ENCODE data around the gene NEIL3. TPM values are rescaled to one million over a fixed set of nuclear protein-coding genes. Genes with fewer than 3 reads are reported as not detected.

Gene NEIL3
- polyA plus RNA-seq, 1 donor (not counting 4 experiments of a cell fraction or from before 2014, with no cell fraction given), result 7.6 TPM

DNA sequence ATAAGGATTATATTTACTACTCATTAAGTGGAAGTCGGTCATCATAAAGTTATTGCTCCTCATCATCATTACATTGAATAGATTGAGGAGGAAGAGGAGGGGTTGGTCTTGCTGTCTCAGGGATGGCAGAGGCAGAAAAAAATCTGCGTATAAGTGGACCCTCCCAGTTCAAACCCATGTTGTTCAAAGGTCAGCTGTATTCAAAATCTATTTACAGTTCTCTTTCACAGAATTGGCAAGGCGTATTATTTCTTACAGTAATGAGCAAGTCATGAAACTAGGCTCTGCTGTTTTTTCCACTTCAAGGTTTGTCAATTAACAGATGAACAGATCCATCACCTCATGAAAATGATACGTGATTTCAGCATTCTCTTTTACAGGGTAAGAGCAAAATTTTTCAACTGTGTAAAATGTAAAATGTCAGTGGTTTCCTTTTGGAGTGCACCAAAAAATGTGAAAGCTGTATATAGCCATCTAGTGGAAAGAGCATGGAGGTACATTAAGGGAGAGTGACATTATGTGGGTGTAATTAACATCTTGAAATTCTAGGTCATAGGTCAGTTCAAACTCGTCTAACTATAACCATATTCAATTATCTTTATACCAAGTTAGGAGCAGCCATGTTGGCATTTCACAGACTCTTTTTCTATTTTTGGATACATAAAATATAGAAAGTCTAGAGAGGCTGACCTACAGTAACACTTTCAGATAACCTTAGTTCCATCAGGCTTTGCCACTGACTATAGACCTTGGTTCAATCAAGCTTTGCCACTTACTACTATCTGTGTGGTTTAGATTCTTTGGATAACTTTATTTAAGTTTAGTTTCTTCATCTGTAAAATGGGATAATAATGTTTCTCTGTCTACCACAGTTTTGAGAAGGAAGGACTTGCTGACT, 30.1 kb downstream of the NEIL3 start:
- no peak overlapping the region for H3K4me3 ChIP-seq (ENCODE audit: control insufficient read depth in 2 of 3, extremely low read depth in 1 of 3, insufficient read depth in 2 of 3, low read depth in 1 of 3, low read length in 3 of 3)
- no peak overlapping the region for H3K27ac ChIP-seq (ENCODE audit: control insufficient read depth, insufficient read depth, low read length)
- no peaks in the 10 kb centered on the region for H3K27me3 ChIP-seq (ENCODE audit: control insufficient read depth, extremely low read depth, insufficient read depth, low read length)
- no peak for TF ChIP-seq EZH2 (IDR thresholded peaks at IDR 0.05; ENCODE audit: low read length)
- TF ChIP-seq, protein P1, sequence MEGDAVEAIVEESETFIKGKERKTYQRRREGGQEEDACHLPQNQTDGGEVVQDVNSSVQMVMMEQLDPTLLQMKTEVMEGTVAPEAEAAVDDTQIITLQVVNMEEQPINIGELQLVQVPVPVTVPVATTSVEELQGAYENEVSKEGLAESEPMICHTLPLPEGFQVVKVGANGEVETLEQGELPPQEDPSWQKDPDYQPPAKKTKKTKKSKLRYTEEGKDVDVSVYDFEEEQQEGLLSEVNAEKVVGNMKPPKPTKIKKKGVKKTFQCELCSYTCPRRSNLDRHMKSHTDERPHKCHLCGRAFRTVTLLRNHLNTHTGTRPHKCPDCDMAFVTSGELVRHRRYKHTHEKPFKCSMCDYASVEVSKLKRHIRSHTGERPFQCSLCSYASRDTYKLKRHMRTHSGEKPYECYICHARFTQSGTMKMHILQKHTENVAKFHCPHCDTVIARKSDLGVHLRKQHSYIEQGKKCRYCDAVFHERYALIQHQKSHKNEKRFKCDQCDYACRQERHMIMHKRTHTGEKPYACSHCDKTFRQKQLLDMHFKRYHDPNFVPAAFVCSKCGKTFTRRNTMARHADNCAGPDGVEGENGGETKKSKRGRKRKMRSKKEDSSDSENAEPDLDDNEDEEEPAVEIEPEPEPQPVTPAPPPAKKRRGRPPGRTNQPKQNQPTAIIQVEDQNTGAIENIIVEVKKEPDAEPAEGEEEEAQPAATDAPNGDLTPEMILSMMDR (optimal IDR thresholded peaks at IDR 0.05 in 1 of 3, IDR thresholded peaks at IDR 0.05 in 1 of 3, conservative IDR thresholded peaks at IDR 0.05 in 1 of 3; ENCODE audit: extremely low read depth in 1 of 3, insufficient read depth in 2 of 3, low read length in 3 of 3), result peak in 2 of 3 experiments; percentile 51 to 52
- H3K4me1 ChIP-seq (ENCODE audit: control insufficient read depth, extremely low read depth, insufficient read depth, low read length), result no peaks in the 10 kb centered on the region
- no peak for FAIRE-seq
- no peaks in the 10 kb centered on the region for H3K36me3 ChIP-seq (ENCODE audit: control insufficient read depth in 2 of 2, extremely low read depth in 1 of 2, insufficient read depth in 2 of 2, low read length in 2 of 2)
- no peaks in the 10 kb centered on the region for H3K79me2 ChIP-seq (ENCODE audit: control insufficient read depth, insufficient read depth, low read length)
- H2AFZ ChIP-seq (ENCODE audit: control insufficient read depth, low read length), result no peak overlapping the region
- no peaks in the 10 kb centered on the region for H4K20me1 ChIP-seq (ENCODE audit: control insufficient read depth, extremely low read depth, insufficient read depth, low read length)
- no peak for DNase-seq (ENCODE audit: low read depth, low spot score)
- dilution Hi-C loops (cut with MboI; ENCODE audit: extremely low pct_ligation_motif_present, low sequenced_read_pairs), result no loop called here
- no peak overlapping the region for H3K4me2 ChIP-seq (ENCODE audit: control insufficient read depth, extremely low read depth, insufficient read depth, low read depth, low read length)
- H3K9ac ChIP-seq (ENCODE audit: control insufficient read depth, extremely low read depth, insufficient read depth, low read length), result no peak overlapping the region
- no peaks in the 10 kb centered on the region for H3K9me3 ChIP-seq (ENCODE audit: control insufficient read depth, low read depth, low read length)
- H3K9me1 ChIP-seq (ENCODE audit: control insufficient read depth, extremely low read depth, insufficient read depth, low read length), result no peaks in the 10 kb centered on the region

DNA sequence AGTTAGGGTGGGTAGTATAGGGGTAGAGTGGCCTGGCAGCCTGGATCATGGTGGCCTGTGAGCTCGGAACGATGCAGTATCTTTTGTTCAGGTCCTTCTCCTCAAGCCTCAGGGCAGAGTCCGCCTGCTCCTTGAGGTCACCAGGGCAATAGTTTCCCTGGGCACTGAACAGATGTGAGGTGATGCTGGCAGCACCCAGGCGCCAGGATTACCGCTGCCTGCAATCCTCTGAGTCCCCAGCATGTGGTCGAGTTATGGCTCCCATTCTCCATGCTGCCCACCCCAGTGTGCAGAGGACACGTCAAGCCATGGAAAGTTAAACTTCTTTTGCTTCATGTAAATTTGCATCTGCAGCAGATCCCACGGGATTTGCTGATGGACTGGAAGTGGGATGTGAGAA, 38.7 kb downstream of the NEIL3 start:
- dilution Hi-C loops (cut with MboI; ENCODE audit: extremely low pct_ligation_motif_present, low sequenced_read_pairs), result no loop called here
- Histone ChIP-seq H3K27me3 (ENCODE audit: control insufficient read depth, extremely low read depth, insufficient read depth, low read length) (no peaks in the 10 kb centered on the region), H3K4me1 (ENCODE audit: control insufficient read depth, extremely low read depth, insufficient read depth, low read length) (no peaks in the 10 kb centered on the region), H3K4me3 (ENCODE audit: control insufficient read depth in 2 of 3, extremely low read depth in 1 of 3, insufficient read depth in 2 of 3, low read depth in 1 of 3, low read length in 3 of 3) (no peak overlapping the region), H3K9ac (ENCODE audit: control insufficient read depth, extremely low read depth, insufficient read depth, low read length) (no peak overlapping the region), H2AFZ (ENCODE audit: control insufficient read depth, low read length) (no peak overlapping the region), H4K20me1 (ENCODE audit: control insufficient read depth, extremely low read depth, insufficient read depth, low read length) (no peaks in the 10 kb centered on the region), H3K79me2 (ENCODE audit: control insufficient read depth, insufficient read depth, low read length) (no peaks in the 10 kb centered on the region), H3K9me1 (ENCODE audit: control insufficient read depth, extremely low read depth, insufficient read depth, low read length) (no peaks in the 10 kb centered on the region), H3K36me3 (ENCODE audit: control insufficient read depth in 2 of 2, extremely low read depth in 1 of 2, insufficient read depth in 2 of 2, low read length in 2 of 2) (peaks cover 0 to 4% of the 10 kb centered on the region in 2 experiments), H3K9me3 (ENCODE audit: control insufficient read depth, low read depth, low read length) (no peaks in the 10 kb centered on the region), H3K4me2 (ENCODE audit: control insufficient read depth, extremely low read depth, insufficient read depth, low read depth, low read length) (no peak overlapping the region), H3K27ac (ENCODE audit: control insufficient read depth, insufficient read depth, low read length) (no peak overlapping the region)
- TF ChIP-seq, protein P1 (optimal IDR thresholded peaks at IDR 0.05 in 1 of 3, IDR thresholded peaks at IDR 0.05 in 1 of 3, conservative IDR thresholded peaks at IDR 0.05 in 1 of 3; ENCODE audit: extremely low read depth in 1 of 3, insufficient read depth in 2 of 3, low read length in 3 of 3), result no peak
- no peak for TF ChIP-seq EZH2 (IDR thresholded peaks at IDR 0.05; ENCODE audit: low read length)
- FAIRE-seq (no peak), DNase-seq (ENCODE audit: low read depth, low spot score) (no peak)

Data from keratinocyte (primary cell).